HEK293 (cell line): ENCODE measurements around the gene GEMIN5.
A peak's percentile ranks its signal among the peaks of the same experiment; 100 is the strongest.

ENCODE experiments used
- BCL11A ChIP-seq: fragments of 450-650 bp; formaldehyde crosslinking; IDR thresholded peaks from 2 replicates; pipeline ENCODE4 v1.5.1; 2016; ENCODE audit warnings: low read depth, missing biosample characterization, missing genetic modification characterization
- GLIS2 ChIP-seq: fragments of 450-650 bp; formaldehyde crosslinking; IDR thresholded peaks from 2 replicates; pipeline ENCODE4 v1.5.1; 2016; ENCODE audit warnings: missing biosample characterization, missing genetic modification characterization
- IKZF3 ChIP-seq: fragments of 450-650 bp; IDR thresholded peaks from 2 replicates; pipeline ENCODE4 v1.5.0; 2018; ENCODE audit warnings: missing biosample characterization, mild to moderate bottlenecking, missing genetic modification characterization, moderate library complexity
- KLF1 ChIP-seq: fragments of 450-650 bp; formaldehyde crosslinking; IDR thresholded peaks from 2 replicates; pipeline ENCODE4 v1.5.1; 2016; ENCODE audit warnings: missing biosample characterization, missing genetic modification characterization
- KLF10 ChIP-seq: fragments of 450-650 bp; IDR thresholded peaks from 2 replicates; pipeline ENCODE4 v1.5.1; 2018; ENCODE audit warnings: missing biosample characterization, mild to moderate bottlenecking, missing genetic modification characterization
- KLF8 ChIP-seq: fragments of 450-650 bp; formaldehyde crosslinking; IDR thresholded peaks from 2 replicates; pipeline ENCODE4 v1.5.1; 2016; ENCODE audit warnings: missing biosample characterization, missing genetic modification characterization
- KLF9 ChIP-seq: fragments of 450-650 bp; formaldehyde crosslinking; IDR thresholded peaks from 2 replicates; pipeline ENCODE4 v1.5.1; 2016; ENCODE audit warnings: missing biosample characterization, missing genetic modification characterization, low read depth
- MYNN ChIP-seq: fragments of 450-650 bp; formaldehyde crosslinking; IDR thresholded peaks from 2 replicates; pipeline ENCODE4 v1.5.1; 2016; ENCODE audit warnings: missing biosample characterization, missing genetic modification characterization, borderline replicate concordance
- SETDB1 ChIP-seq: IDR thresholded peaks from one replicate; pipeline ENCODE4 v1.6.1; 2017; ENCODE audit warnings: mild to moderate bottlenecking, low read length, moderate library complexity, mixed read lengths; ENCODE audit not compliant: insufficient read length
- SP3 ChIP-seq: fragments of 450-650 bp; formaldehyde crosslinking; IDR thresholded peaks from 2 replicates; pipeline ENCODE4 v1.5.1; 2016; ENCODE audit warnings: missing biosample characterization, missing genetic modification characterization
- TCF7L2 ChIP-seq: IDR thresholded peaks from 2 replicates; pipeline ENCODE4 v1.6.1; 2011; ENCODE audit warnings: low read depth, mild to moderate bottlenecking, inconsistent platforms, low read length, moderate library complexity, borderline replicate concordance
- ZBTB17 ChIP-seq: fragments of 450-650 bp; formaldehyde crosslinking; IDR thresholded peaks from 2 replicates; pipeline ENCODE4 v1.5.1; 2016; ENCODE audit warnings: missing biosample characterization, missing genetic modification characterization
- ZBTB20 ChIP-seq: fragments of 450-650 bp; formaldehyde crosslinking; IDR thresholded peaks from 2 replicates; pipeline ENCODE4 v1.5.1; 2016; ENCODE audit warnings: missing biosample characterization, missing genetic modification characterization
- ZBTB21 ChIP-seq: fragments of 450-650 bp; formaldehyde crosslinking; IDR thresholded peaks from 2 replicates; pipeline ENCODE4 v1.5.1; 2017; ENCODE audit warnings: missing biosample characterization, missing genetic modification characterization
- ZBTB7A ChIP-seq: fragments of 450-650 bp; formaldehyde crosslinking; IDR thresholded peaks from 2 replicates; pipeline ENCODE4 v1.5.1; 2016; ENCODE audit warnings: low read depth, missing biosample characterization, missing genetic modification characterization
- ZBTB8A ChIP-seq: fragments of 450-650 bp; formaldehyde crosslinking; IDR thresholded peaks from 2 replicates; pipeline ENCODE4 v1.5.1; 2016; ENCODE audit warnings: missing biosample characterization, missing genetic modification characterization
- ZEB2 ChIP-seq: fragments of 450-650 bp; formaldehyde crosslinking; IDR thresholded peaks from 2 replicates; pipeline ENCODE4 v1.5.1; 2016; ENCODE audit warnings: missing biosample characterization, missing genetic modification characterization
- ZFP37 ChIP-seq: fragments of 450-650 bp; formaldehyde crosslinking; IDR thresholded peaks from 2 replicates; pipeline ENCODE4 v1.5.1; 2016; ENCODE audit warnings: missing biosample characterization, missing genetic modification characterization
- ZIC2 ChIP-seq: fragments of 450-650 bp; formaldehyde crosslinking; IDR thresholded peaks from 2 replicates; pipeline ENCODE4 v1.5.1; 2016; ENCODE audit warnings: missing biosample characterization, missing genetic modification characterization
- ZNF202 ChIP-seq: fragments of 450-650 bp; formaldehyde crosslinking; IDR thresholded peaks from 2 replicates; pipeline ENCODE4 v1.5.1; 2016; ENCODE audit warnings: missing biosample characterization, missing genetic modification characterization, borderline replicate concordance
- ZNF24 ChIP-seq: fragments of 450-650 bp; formaldehyde crosslinking; IDR thresholded peaks from 2 replicates; pipeline ENCODE4 v1.5.1; 2016; ENCODE audit warnings: missing biosample characterization, missing genetic modification characterization
- ZNF335 ChIP-seq: fragments of 450-650 bp; formaldehyde crosslinking; conservative IDR thresholded peaks from 2 replicates; pipeline ENCODE4 v1.5.1; 2016; ENCODE audit warnings: missing biosample characterization, missing genetic modification characterization
- ZNF341 ChIP-seq: fragments of 450-650 bp; formaldehyde crosslinking; IDR thresholded peaks from 2 replicates; pipeline ENCODE4; 2016; ENCODE audit warnings: low read depth, missing biosample characterization, missing genetic modification characterization
- ZNF366 ChIP-seq: fragments of 450-650 bp; formaldehyde crosslinking; conservative IDR thresholded peaks from 2 replicates; pipeline ENCODE4 v1.5.1; 2016; ENCODE audit warnings: missing biosample characterization, missing genetic modification characterization
- ZNF391 ChIP-seq: fragments of 450-650 bp; formaldehyde crosslinking; IDR thresholded peaks from 2 replicates; pipeline ENCODE4 v1.5.1; 2016; ENCODE audit warnings: low read depth, missing biosample characterization, missing genetic modification characterization, borderline replicate concordance
- ZNF473 ChIP-seq: fragments of 450-650 bp; formaldehyde crosslinking; IDR thresholded peaks from 2 replicates; pipeline ENCODE4 v1.5.1; 2017; ENCODE audit warnings: missing biosample characterization, missing genetic modification characterization
- ZNF48 ChIP-seq: fragments of 450-650 bp; formaldehyde crosslinking; IDR thresholded peaks from 2 replicates; pipeline ENCODE4 v1.5.1; 2016; ENCODE audit warnings: missing biosample characterization, missing genetic modification characterization
- ZNF501 ChIP-seq: fragments of 450-650 bp; formaldehyde crosslinking; IDR thresholded peaks from 2 replicates; pipeline ENCODE4 v1.5.1; 2016; ENCODE audit warnings: missing biosample characterization, missing genetic modification characterization
- ZNF514 ChIP-seq: fragments of 450-650 bp; formaldehyde crosslinking; IDR thresholded peaks from 2 replicates; pipeline ENCODE4 v1.5.1; 2016; ENCODE audit warnings: missing biosample characterization, missing genetic modification characterization
- ZNF571 ChIP-seq: fragments of 450-650 bp; formaldehyde crosslinking; IDR thresholded peaks from 2 replicates; pipeline ENCODE4 v1.5.0; 2017; ENCODE audit warnings: missing biosample characterization, missing genetic modification characterization
- ZNF629 ChIP-seq: fragments of 450-650 bp; formaldehyde crosslinking; IDR thresholded peaks from 2 replicates; pipeline ENCODE4 v1.5.1; 2017; ENCODE audit warnings: missing biosample characterization, missing genetic modification characterization
- ZNF76 ChIP-seq: fragments of 450-650 bp; formaldehyde crosslinking; IDR thresholded peaks from 2 replicates; pipeline ENCODE4; 2016; ENCODE audit warnings: low read depth, missing biosample characterization, missing genetic modification characterization, borderline replicate concordance
- ZNF776 ChIP-seq: fragments of 450-650 bp; formaldehyde crosslinking; IDR thresholded peaks from 2 replicates; pipeline ENCODE4 v1.5.0; 2017; ENCODE audit warnings: missing biosample characterization, missing genetic modification characterization, borderline replicate concordance
- ZNF777 ChIP-seq: fragments of 450-650 bp; formaldehyde crosslinking; IDR thresholded peaks from 2 replicates; pipeline ENCODE4 v1.5.1; 2017; ENCODE audit warnings: missing biosample characterization, missing genetic modification characterization, borderline replicate concordance
- ZNF837 ChIP-seq: fragments of 450-650 bp; formaldehyde crosslinking; IDR thresholded peaks from 2 replicates; pipeline ENCODE4 v1.5.1; 2016; ENCODE audit warnings: missing biosample characterization, missing genetic modification characterization
- TF ChIP-seq, protein P1 (sequence below): fragments of 450-650 bp; formaldehyde crosslinking; IDR thresholded peaks from 2 replicates; pipeline ENCODE4 v1.5.1; 2016; ENCODE audit warnings: missing biosample characterization, missing genetic modification characterization
- TF ChIP-seq, protein P2 (sequence below): fragments of 450-650 bp; formaldehyde crosslinking; IDR thresholded peaks from 2 replicates; pipeline ENCODE4 v1.5.1; 2016; ENCODE audit warnings: missing biosample characterization, missing genetic modification characterization
- TF ChIP-seq, protein P3 (sequence below): fragments of 450-650 bp; formaldehyde crosslinking; IDR thresholded peaks from 2 replicates; pipeline ENCODE4 v1.5.1; 2017; ENCODE audit warnings: missing biosample characterization, mild to moderate bottlenecking, missing genetic modification characterization, moderate library complexity

The GEMIN5 gene

GRCh38 chr5:154857530-154858296, 80.3 kb downstream of the GEMIN5 start (continued):
- TF ChIP-seq GLIS2 (peak; percentile 89), ZNF473 (tag by site-specific recombination) (no peak), ZIC2 (tag by site-specific recombination) (peak; percentile 10; the same call in 1 of the 2 replicates), ZNF366 (tag by site-specific recombination) (0 out of 2 replicates have a peak, but pooled peaks have one; percentile 42), KLF10 (tag by site-specific recombination) (peak; percentile 84), SP3 (tag by site-specific recombination) (peak; percentile 50; the same call in 1 of the 2 replicates), ZBTB21 (0 out of 2 replicates have a peak, but pooled peaks have one; percentile 24), KLF9 (tag by site-specific recombination) (peak; percentile 99), TCF7L2 (no peak), ZNF391 (tag by site-specific recombination) (peak; percentile 12; the same call in 1 of the 2 replicates), KLF8 (tag by site-specific recombination) (peak; percentile 88), ZNF571 (tag by site-specific recombination) (no peak), ZBTB8A (tag by site-specific recombination) (peak; percentile 99), ZFP37 (tag by site-specific recombination) (0 out of 2 replicates have a peak, but pooled peaks have one; percentile 44), ZNF837 (no peak), ZBTB20 (tag by site-specific recombination) (peak; percentile 77), KLF1 (tag by site-specific recombination) (peak; percentile 77), ZBTB7A (tag by site-specific recombination) (0 out of 2 replicates have a peak, but pooled peaks have one; percentile 8), SETDB1 (no peak), ZNF777 (peak; percentile 76; the same call in 1 of the 2 replicates), ZNF501 (peak; percentile 94), BCL11A (tag by site-specific recombination) (0 out of 2 replicates have a peak, but pooled peaks have one; percentile 41), IKZF3 (tag by site-specific recombination) (peak; percentile 73), ZNF629 (tag by site-specific recombination) (peak; percentile 14; the same call in 1 of the 2 replicates), ZEB2 (peak; percentile 43; the same call in 1 of the 2 replicates), ZNF76 (tag by site-specific recombination) (0 out of 2 replicates have a peak, but pooled peaks have one; percentile 8), MYNN (tag by site-specific recombination) (peak; percentile 48), ZNF24 (no peak; the same call in 1 of the 2 replicates), ZNF202 (no peak), ZNF514 (tag by site-specific recombination) (no peak), ZNF48 (tag by site-specific recombination) (no peak), ZBTB17 (peak; percentile 32), ZNF335 (tag by site-specific recombination) (peak; percentile 71), ZNF776 (tag by site-specific recombination) (no peak), ZNF341 (tag by site-specific recombination) (peak; percentile 46; the same call in 1 of the 2 replicates)
- TF ChIP-seq, protein P1, sequence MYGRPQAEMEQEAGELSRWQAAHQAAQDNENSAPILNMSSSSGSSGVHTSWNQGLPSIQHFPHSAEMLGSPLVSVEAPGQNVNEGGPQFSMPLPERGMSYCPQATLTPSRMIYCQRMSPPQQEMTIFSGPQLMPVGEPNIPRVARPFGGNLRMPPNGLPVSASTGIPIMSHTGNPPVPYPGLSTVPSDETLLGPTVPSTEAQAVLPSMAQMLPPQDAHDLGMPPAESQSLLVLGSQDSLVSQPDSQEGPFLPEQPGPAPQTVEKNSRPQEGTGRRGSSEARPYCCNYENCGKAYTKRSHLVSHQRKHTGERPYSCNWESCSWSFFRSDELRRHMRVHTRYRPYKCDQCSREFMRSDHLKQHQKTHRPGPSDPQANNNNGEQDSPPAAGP, result peak; percentile 55; the same call in 1 of the 2 replicates
- TF ChIP-seq, protein P2, sequence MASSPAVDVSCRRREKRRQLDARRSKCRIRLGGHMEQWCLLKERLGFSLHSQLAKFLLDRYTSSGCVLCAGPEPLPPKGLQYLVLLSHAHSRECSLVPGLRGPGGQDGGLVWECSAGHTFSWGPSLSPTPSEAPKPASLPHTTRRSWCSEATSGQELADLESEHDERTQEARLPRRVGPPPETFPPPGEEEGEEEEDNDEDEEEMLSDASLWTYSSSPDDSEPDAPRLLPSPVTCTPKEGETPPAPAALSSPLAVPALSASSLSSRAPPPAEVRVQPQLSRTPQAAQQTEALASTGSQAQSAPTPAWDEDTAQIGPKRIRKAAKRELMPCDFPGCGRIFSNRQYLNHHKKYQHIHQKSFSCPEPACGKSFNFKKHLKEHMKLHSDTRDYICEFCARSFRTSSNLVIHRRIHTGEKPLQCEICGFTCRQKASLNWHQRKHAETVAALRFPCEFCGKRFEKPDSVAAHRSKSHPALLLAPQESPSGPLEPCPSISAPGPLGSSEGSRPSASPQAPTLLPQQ (tag by site-specific recombination), result peak; percentile 56; the same call in 1 of the 2 replicates
- TF ChIP-seq, protein P3, sequence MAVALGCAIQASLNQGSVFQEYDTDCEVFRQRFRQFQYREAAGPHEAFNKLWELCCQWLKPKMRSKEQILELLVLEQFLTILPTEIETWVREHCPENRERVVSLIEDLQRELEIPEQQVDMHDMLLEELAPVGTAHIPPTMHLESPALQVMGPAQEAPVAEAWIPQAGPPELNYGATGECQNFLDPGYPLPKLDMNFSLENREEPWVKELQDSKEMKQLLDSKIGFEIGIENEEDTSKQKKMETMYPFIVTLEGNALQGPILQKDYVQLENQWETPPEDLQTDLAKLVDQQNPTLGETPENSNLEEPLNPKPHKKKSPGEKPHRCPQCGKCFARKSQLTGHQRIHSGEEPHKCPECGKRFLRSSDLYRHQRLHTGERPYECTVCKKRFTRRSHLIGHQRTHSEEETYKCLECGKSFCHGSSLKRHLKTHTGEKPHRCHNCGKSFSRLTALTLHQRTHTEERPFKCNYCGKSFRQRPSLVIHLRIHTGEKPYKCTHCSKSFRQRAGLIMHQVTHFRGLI, result 0 out of 2 replicates have a peak, but pooled peaks have one; percentile 57
